T-helper 9 cell (primary cell): ENCODE data around the gene SYNE1.
"Not testable (repeated sequence)": the region's sequence is repeated elsewhere in the genome, so short reads cannot be mapped to it uniquely, and the experiment has no call there.

Experiments
- DNase-seq: peaks from one replicate; pipeline ENCODE4 v3.0.0-alpha.2; 2020

SYNE1 gene

DNA sequence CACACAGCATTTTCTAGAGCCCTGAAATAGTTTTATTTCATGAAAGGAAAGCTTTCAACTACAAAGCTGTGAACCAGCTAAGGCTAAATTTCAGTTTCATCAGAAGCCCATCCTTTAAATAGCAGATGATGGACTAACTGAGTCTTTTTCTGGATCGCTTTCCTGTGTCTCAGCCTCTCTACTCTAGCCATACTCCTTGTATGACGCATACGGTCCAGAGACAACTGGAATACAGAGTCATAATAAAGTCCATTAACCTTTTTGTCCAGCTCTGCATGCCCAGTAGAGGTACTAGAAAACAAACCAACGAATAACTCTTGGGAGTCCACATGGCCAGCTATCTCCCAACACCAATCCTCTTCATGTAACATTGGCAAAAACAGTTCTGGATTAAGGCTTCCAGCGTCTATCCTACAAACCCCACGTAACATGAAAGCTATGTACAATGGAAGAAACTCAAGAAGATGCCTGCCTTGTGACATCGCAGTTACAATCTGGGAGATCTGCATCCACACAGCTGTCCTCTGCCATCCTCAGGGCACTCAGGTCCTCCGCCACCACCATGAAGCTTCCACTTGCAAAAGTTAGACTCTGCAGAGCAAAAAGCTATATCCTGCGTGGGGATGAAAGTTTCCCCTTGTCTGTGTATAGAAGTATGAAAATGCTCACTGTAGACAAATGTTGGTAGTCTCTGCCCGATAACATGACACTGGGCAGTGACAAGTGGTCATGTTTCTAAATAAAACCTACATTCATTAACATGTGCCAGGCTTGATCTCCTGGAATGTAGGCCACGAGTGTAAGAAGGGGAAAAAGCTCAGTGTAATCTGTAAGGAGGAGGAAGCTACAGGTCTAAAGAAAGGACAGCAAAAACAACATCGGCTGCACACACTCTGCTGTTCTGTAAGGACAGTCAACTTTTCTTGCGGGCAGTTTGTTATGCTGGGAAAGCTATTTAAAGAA lies 469.2 kb downstream of the SYNE1 start:
- no peak for DNase-seq

DNA sequence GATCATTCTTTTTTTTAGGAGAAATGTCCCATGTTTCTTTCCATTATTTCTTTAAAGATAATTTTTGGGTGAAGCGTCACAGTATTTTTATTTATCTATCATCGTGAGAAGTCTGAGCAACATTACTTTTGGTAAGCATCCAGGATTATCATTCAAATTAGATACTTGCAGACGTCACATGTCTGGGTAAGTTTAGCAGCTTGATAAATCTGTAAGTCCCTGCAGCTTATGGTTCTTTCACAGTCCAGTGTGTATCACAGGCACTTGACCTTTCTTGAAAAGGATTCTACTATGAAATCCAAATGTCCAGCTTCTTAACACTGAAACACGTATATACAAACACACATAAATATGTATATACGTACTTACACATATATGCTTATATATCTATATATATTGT lies 470.3 kb downstream of the SYNE1 start:
- no peak for DNase-seq

- no peak for DNase-seq
These were observed 470.7 kb downstream of the SYNE1 start for GRCh38 chr6:152166497-152166896.

DNA sequence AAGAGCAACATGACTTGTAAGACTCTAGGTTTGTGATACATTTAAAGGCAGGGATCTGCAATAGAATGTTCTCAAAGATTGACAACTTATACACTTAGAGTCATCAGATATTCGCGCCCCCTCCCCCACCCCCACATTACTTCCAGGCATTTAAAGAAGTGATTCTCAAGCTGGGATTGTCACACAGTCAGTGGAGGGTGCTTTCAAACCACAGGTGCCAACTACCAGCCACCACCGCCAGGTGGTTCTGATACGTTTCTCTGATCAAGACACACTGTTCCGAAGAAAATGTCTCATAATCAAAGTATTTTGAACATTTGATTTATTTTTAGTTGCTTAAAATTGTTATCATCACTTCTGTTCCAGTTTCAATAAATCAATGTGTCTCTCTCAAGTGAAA lies 472.2 kb downstream of the SYNE1 start:
- no peak for DNase-seq

DNA sequence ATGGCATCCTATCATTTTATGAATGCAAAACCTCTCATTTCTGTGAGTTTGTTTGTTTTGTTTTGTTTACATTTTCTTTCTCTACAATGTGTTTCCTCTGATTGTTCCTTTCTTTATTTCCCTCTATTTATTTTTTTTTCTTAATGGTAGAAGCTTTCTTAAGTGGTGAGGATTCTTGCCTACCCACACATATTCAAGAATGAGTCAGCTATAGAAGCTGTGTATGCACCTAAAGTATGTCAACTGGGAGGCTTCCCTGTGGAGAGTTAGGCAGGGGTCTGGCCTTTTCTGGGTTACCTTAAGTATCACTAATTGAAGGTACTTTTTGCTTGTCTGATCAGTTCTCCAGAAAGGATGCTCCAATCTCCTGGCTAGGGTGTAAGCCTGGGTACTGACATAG lies 475.7 kb downstream of the SYNE1 start:
- DNase-seq = no peak

DNA sequence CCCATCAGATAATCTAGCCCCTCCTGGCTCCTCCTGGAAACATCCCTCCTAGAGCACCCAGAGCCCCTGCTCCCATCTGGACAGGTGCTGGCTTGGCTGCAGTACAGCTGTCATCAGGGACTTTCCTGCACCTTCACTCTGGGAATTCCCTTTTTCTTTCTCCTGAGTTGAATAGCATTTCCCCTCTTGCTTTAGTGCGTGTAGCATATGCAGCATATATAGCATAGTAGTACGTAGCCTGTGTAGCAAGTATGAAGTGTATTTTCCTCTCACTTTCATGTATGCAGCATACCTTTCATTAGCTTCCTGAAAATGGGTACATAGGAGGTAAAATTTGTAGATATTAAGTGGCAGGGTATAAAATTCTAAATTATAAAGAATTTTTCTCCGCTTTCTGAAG lies 476.8 kb downstream of the SYNE1 start:
- DNase-seq = no peak

GRCh38 chr6:152155792-152156191 lies 481.4 kb downstream of the SYNE1 start:
- DNase-seq = no peak

GRCh38 chr6:152154559-152155356 lies 482.4 kb downstream of the SYNE1 start:
- no peak for DNase-seq

- no peak for DNase-seq
These were observed 485.2 kb downstream of the SYNE1 start for GRCh38 chr6:152151920-152152319.

GRCh38 chr6:152150196-152150595 lies 487.0 kb downstream of the SYNE1 start:
- no peak for DNase-seq

DNA sequence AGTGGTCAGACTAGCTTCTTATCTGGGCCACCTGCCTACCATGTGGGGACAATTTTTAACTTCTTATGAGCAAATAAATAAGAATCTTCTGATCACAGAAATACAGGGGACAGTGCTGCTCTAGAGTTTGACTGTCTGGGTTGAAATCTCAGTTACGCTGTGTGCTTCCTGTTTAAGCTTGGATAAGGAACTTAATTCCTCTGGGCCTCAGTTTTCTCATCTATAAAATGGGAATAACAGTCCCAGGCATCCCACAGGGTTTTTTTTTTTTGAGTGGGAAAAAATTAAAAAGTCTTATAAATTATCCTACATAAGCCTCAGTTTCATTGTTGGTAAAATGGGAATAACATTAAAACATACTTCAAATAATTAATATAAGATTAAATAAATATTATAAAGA lies 488.8 kb downstream of the SYNE1 start:
- no peak for DNase-seq

DNA sequence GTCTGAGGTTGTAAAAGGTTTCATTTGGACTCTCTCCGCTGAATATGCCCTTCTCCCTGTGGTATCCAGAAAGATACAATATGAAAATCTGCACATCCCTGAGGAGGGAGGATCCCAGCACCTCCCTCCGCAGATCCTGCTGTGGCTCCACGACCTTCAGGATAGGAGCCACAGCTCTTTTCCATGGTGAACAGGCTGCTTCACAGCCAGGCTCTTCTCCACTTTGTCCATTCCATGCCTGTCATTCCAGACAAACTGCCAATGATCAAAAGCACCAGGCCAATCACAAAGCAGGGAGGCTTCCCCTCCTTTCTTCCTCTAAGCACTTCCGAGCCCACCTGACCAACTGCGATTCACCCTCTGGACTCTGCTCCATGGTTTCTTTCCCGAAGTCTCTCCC lies 489.9 kb downstream of the SYNE1 start:
- no peak for DNase-seq

DNA sequence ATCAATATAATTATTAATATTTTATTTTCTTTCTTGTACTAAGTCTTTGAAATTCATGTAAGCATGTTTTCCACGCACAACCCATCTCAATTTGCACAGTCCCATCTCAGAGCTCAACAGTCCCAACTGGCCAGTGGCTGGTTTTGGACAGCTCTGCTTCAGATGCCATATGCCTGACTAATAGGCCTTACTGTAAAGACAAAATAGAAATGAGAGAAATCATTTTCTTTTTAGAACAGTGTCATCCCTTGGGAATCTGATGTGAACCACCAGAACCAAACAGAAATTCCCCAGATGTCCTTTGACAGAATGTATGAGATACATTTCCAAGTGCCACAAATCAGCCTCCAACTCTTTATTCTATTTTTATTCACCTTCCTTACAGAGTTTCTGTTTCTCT lies 490.8 kb downstream of the SYNE1 start:
- DNase-seq = no peak

DNA sequence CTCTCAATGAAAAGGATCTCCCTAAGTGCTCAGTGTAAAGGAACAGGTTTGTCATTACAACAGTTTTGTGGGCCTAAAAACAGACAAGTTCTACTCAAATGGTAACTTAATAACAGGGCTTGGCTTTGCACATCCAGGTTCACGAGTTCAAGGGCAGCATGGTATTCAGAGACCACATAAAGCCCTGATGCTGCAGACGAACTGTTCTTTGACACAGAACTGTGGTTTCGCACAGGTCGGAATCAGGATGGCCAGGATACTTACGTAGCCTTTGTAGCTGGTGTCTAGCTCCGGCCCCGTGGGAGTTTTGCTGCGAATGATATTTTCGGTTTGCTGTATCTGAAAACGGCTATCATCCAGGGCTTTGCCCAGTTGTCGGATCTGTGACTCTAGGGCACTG lies 493.8 kb downstream of the SYNE1 start:
- no peak for DNase-seq

GRCh38 chr6:152142105-152142504 lies 495.1 kb downstream of the SYNE1 start:
- no peak for DNase-seq

- not testable (repeated sequence) for DNase-seq
These were observed 498.8 kb downstream of the SYNE1 start for GRCh38 chr6:152138344-152138743.

DNA sequence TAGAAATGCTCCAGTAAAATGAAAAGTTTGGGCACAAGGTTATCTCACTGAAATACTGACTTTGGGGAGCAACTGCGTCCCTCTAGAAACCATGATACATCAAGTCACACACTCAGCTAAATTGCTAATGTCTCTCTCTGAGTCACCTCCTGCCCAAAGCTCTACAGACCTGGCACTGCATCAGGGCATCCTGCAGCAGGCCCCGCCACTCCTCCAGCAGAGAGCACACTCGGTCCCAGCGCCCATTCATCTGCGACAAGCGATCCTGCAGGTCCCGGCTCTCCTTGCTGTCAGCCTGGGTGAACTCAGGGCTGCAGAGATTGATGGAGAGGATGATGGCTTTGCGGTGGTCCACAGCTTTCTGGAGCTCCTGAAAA lies 500.7 kb downstream of the SYNE1 start:
- DNase-seq = no peak

- no peak for DNase-seq
These were observed 501.3 kb downstream of the SYNE1 start for GRCh38 chr6:152135755-152136448.

DNA sequence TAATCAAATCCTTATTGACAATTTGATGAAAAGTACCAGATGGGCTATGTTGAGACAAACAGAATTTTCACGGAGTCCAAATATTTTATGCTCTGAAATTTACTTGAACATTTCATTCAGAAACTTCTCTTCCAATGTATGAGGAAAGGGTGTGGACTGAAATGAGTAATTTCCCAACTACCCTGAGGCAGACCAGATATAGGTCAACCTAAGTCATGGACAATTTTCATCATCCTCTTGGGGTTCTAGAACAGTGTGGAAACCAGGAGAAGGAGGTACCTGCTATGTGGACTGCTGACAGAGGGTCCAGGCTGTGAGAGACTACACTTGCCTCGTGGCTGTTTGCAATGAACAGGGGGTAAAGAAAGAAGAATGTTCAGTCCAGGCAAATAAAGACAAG lies 506.7 kb downstream of the SYNE1 start:
- DNase-seq = no peak

- no peak for DNase-seq
These were observed 507.4 kb downstream of the SYNE1 start for GRCh38 chr6:152129691-152130151.

GRCh38 chr6:152127432-152128165 lies 509.6 kb downstream of the SYNE1 start:
- no peak for DNase-seq

GRCh38 chr6:152124429-152125074 lies 512.6 kb downstream of the SYNE1 start:
- DNase-seq = no peak
